Breast epithelium (tissue), 3 donors: Measurements from ENCODE around the gene ABHD6.

Source experiments
- POLR2A ChIP-seq: fragments of 450-650 bp; IDR thresholded peaks from one replicate; pipeline ENCODE4 v1.6.1; 2016; ENCODE audit warnings: antibody characterized with exemption, mild to moderate bottlenecking, moderate library complexity
- TF ChIP-seq, protein P1 (sequence below), 3 donors: fragments of 450-650 bp; IDR thresholded peaks; one replicate each; pipeline ENCODE4 v1.5.1; 2016 to 2017; ENCODE audit warnings: antibody characterized with exemption in 3 of 3, mild to moderate bottlenecking in 3 of 3, moderate library complexity in 3 of 3

DNA sequence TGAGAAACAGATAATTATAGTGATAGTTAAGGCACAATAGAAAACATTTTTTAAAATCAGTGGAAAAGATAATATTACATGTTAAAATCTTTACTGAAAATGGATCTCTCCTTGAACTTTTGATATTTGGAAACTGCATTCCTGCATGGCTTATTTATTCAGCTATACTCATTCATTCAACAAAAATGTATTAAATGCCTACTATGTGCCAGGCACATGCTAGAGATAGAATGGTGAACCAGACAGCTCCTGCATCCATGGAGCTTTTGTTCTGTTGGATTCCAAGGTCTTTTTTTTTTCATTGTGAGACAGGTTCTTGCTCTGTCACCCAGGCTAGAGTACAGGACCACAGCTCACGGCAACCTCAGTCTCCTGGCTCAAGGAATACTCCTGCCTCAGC lies 99.6 kb downstream of the ABHD6 start:
- TF ChIP-seq, protein P1, sequence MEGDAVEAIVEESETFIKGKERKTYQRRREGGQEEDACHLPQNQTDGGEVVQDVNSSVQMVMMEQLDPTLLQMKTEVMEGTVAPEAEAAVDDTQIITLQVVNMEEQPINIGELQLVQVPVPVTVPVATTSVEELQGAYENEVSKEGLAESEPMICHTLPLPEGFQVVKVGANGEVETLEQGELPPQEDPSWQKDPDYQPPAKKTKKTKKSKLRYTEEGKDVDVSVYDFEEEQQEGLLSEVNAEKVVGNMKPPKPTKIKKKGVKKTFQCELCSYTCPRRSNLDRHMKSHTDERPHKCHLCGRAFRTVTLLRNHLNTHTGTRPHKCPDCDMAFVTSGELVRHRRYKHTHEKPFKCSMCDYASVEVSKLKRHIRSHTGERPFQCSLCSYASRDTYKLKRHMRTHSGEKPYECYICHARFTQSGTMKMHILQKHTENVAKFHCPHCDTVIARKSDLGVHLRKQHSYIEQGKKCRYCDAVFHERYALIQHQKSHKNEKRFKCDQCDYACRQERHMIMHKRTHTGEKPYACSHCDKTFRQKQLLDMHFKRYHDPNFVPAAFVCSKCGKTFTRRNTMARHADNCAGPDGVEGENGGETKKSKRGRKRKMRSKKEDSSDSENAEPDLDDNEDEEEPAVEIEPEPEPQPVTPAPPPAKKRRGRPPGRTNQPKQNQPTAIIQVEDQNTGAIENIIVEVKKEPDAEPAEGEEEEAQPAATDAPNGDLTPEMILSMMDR (IDR thresholded peaks at IDR 0.05), result no peak
- no peak for TF ChIP-seq POLR2A
